ENCODE data around the gene HLF.

HLF gene

DNA sequence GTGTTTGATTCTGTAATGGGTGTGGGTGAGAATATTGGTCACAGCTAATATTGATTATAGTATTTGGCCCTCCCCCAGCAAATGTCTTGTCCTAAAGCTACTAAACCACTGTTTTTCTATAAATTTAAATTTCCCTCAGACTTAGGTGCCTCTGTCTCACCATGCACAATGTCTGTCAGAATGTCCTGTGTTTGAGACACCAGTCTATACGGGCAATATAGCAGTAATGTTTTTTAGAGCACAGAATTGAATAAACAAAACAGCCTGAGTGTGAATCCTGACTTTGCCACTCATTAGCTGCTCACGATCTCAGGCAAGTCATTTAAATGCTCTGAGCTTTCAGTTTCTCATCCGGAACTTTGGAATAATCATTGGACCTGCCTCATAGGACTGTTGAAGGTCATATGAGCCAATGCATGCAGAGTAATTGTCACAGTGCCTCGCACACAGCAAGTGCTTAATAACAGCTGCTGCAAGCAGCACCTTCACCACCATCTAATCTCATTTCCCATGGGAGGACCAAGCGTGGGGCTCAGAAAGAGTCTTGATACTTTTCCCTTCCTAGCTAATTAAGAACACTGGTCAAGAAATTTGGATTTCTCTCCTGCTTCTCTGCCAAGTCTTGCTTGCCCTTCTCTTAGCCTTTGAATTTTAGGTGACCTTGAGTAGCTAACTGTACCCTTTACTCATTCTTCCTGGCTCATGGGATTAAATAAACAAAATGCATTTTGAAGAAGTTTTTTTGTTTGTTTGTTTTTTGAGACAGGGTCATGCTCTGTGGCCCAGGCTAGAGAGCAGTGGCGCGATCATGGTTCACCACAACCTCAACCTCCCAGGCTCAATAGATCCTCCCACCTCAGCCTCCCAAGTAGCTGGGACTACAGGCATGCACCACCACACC lies 9.8 kb downstream of the HLF start:
- TF ChIP-seq, protein P1, sequence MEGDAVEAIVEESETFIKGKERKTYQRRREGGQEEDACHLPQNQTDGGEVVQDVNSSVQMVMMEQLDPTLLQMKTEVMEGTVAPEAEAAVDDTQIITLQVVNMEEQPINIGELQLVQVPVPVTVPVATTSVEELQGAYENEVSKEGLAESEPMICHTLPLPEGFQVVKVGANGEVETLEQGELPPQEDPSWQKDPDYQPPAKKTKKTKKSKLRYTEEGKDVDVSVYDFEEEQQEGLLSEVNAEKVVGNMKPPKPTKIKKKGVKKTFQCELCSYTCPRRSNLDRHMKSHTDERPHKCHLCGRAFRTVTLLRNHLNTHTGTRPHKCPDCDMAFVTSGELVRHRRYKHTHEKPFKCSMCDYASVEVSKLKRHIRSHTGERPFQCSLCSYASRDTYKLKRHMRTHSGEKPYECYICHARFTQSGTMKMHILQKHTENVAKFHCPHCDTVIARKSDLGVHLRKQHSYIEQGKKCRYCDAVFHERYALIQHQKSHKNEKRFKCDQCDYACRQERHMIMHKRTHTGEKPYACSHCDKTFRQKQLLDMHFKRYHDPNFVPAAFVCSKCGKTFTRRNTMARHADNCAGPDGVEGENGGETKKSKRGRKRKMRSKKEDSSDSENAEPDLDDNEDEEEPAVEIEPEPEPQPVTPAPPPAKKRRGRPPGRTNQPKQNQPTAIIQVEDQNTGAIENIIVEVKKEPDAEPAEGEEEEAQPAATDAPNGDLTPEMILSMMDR (conservative IDR thresholded peaks at IDR 0.05; ENCODE audit: low read depth, low read length): no peak
- H3K4me3 ChIP-seq (ENCODE audit: low read length): no peak overlapping the region
- DNase-seq (ENCODE audit: low read depth): no peak

DNA sequence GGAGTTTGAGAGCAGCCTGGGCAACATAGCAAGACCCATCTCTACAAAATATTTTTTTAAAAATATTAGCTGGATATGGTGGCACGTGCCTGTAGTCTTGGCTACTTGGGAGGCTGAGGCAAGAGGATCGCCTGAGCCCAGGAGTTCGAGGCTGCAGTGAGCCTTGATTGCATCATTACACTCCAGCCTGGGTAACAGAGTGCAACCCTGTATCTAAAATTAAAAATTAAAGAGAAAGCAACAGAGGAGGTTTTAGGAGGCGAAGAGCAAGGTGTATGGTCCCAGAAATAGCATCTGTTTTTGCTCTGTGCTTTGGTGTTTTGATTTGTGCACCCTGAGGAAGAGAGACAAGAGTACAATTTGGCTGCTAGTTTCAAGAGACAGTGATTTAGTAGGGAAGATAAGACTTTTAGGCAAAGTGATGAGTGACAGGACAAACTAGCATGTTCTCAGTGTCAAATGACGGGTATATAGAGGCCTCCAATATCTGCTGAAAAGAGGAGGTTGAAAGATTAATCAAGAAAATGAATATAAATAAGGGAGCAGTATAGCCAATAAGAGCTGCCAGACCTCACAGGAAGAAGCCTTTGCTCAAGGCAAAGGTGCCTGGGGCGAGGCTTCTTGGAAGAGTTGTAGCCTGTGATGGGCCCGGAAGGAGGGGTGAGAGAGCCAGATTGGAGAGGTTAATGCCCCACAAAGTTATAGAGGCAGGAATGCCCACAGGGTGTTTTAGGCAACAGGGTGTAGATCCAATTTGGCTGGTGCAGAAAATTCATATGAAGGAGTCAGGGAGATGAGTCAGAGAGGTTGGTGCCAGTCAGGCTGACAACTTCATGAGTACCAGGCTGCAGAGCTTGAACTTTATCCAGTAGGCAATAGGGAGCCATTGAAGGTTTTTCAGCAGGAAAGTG lies 11.4 kb downstream of the HLF start:
- TF ChIP-seq, protein P1 (conservative IDR thresholded peaks at IDR 0.05; ENCODE audit: low read depth, low read length): no peak
- no peak for DNase-seq (ENCODE audit: low read depth)
- no peak overlapping the region for H3K4me3 ChIP-seq (ENCODE audit: low read length)

DNA sequence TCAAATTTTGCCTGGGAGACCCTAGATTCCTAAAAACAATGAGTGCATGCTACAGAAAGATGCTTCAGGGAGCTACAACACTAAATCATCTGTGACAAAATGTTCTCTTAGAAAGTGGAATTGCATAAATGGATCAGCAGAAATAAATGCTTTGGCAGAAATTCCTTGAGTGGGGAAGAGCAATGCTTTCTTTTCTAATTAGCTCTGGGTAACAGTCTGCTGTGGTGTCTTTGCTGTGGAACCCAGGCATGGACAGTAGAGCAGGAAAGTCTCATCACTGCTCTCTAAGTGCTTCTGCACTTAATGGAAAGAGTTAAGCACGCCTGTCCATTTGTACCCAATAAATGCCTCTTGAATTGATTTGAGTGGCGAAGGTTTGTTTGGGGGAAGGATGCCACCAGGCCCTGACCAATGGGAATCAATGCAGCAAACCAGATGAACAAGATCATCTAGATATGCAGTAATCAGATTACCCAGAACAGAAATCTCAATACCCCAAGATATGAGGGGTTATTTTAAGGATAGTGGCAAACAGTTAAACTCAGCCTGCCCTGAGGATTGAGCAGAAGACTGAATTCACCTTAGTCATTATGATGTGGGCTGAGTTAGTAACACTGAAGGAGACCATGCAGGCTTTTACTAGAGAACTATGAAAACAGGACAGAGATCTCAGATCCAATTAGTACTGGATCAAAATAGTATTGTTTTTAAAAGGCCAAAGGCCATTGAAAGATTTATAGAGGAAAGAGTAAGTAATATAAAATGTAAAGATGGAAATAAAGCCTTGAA lies 13.6 kb downstream of the HLF start:
- no peak overlapping the region for H3K4me3 ChIP-seq (ENCODE audit: low read length)
- DNase-seq (ENCODE audit: low read depth): no peak
- TF ChIP-seq, protein P1 (conservative IDR thresholded peaks at IDR 0.05; ENCODE audit: low read depth, low read length): no peak

DNA sequence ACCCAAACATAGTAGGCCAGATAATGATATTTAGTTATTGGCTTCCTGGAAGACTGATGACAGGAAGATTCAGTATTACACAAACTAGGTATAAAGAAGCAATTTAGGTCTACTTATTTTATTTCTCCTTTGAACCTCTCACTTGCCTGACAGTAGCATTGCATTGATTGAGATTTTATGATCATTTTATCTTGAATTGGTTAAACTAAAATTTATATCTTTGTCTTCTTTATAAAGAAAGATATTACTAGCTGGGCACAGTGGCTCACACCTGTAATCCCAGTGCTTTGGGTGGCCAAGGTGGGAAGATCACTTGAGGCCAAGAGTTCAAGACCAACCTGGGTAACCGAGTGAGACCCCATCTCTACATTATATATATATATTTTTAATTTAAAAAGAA lies 14.4 kb downstream of the HLF start:
- H3K4me3 ChIP-seq (ENCODE audit: low read length): no peak overlapping the region
- TF ChIP-seq, protein P1 (conservative IDR thresholded peaks at IDR 0.05; ENCODE audit: low read depth, low read length): no peak
- DNase-seq (ENCODE audit: low read depth): no peak

DNA sequence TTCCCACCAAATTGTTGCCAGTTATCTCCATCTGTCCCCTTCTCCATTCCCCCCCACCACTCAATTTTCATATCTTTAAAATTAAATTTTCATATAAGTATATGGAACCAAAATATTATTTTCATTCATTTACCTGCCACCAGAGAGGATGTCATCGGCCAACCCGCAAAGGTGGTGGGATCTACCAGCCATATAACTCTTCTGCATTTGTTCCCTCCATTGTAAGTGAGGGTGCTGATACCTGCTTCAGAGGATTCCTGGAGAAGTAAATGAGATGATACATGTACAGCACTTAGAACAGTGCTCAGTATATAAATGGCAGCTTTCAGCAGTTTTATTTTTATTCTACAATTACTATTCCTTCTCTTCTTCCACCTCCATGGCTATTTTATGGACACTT lies 15.0 kb downstream of the HLF start:
- TF ChIP-seq, protein P1 (conservative IDR thresholded peaks at IDR 0.05; ENCODE audit: low read depth, low read length): no peak
- H3K4me3 ChIP-seq (ENCODE audit: low read length): no peak overlapping the region
- no peak for DNase-seq (ENCODE audit: low read depth)

DNA sequence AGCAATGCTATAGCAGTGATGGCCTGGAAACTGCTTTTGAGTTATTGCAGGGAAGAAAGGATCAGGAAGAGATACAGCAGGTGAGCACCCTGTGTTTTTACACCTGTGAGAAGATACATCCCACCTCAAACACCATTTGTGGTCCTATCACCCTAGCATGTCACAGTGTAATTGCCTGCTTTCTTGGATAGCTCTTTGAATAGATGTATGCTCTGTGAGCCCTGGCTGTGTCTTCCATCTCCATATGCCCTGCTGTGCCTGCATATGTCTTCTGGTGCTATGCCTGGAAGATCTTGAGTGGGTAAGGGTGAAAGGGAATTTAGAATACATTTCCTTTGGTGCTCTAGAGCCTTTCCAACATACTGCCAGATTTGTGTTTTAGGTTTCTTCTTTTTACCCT lies 15.5 kb downstream of the HLF start:
- no peak overlapping the region for H3K4me3 ChIP-seq (ENCODE audit: low read length)
- no peak for DNase-seq (ENCODE audit: low read depth)
- TF ChIP-seq, protein P1 (conservative IDR thresholded peaks at IDR 0.05; ENCODE audit: low read depth, low read length): no peak

Measured in retinal pigment epithelial cell (primary cell).